ENCODE results near the gene NCAM2. TPM values are rescaled to one million over a fixed set of nuclear protein-coding genes. Genes with fewer than 3 reads are reported as not detected.

Gene NCAM2
- total RNA-seq, 4 donors from 2014 or later = 0.46 to 2.9 (median 1.3) TPM

- DNase-seq = no peak
- Histone ChIP-seq H3K36me3 (no peaks in the 10 kb centered on the region), H3K27ac (no peak overlapping the region), H3K4me1 (no peaks in the 10 kb centered on the region), H3K27me3 (no peaks in the 10 kb centered on the region), H3K4me3 (replicated peaks in 1 of 3) (no peak overlapping the region), H3K9me3 (no peaks in the 10 kb centered on the region)
- TF ChIP-seq CTCF (IDR thresholded peaks at IDR 0.05) (no peak), POLR2A (IDR thresholded peaks at IDR 0.05) (no peak)
- WGBS, 2 donors = 75 to 78% methylated on average over 3 of the region's 3 CpGs
- intact Hi-C loops (cut with DNase I) = no loop called here
Observed at GRCh38 chr21:21196087-21196486, 197.9 kb downstream of the NCAM2 start.

- H3K27ac ChIP-seq = no peak overlapping the region
- H3K4me1 ChIP-seq = no peaks in the 10 kb centered on the region
- no peaks in the 10 kb centered on the region for H3K36me3 ChIP-seq
- TF ChIP-seq POLR2A (IDR thresholded peaks at IDR 0.05) (no peak), CTCF (IDR thresholded peaks at IDR 0.05) (no peak)
- WGBS, 2 donors = 87 to 89% methylated on average over 11 of the region's 11 CpGs
- no peak overlapping the region for H3K4me3 ChIP-seq (replicated peaks in 1 of 3)
- no peak for DNase-seq
- H3K27me3 ChIP-seq = no peaks in the 10 kb centered on the region
- intact Hi-C loops (cut with DNase I) = no loop called here
- no peaks in the 10 kb centered on the region for H3K9me3 ChIP-seq
Observed at GRCh38 chr21:21196848-21197247, 198.6 kb downstream of the NCAM2 start.

GRCh38 chr21:21199342-21200102, 201.3 kb downstream of the NCAM2 start:
- TF ChIP-seq CTCF (IDR thresholded peaks at IDR 0.05) = no peak
- TF ChIP-seq POLR2A (IDR thresholded peaks at IDR 0.05) = no peak
- 82 to 83% methylated on average over 7 of the region's 7 CpGs for WGBS, 2 donors
- Histone ChIP-seq H3K4me3 (replicated peaks in 1 of 3) (no peak overlapping the region), H3K27ac (no peak overlapping the region), H3K4me1 (no peaks in the 10 kb centered on the region), H3K27me3 (no peaks in the 10 kb centered on the region), H3K36me3 (no peaks in the 10 kb centered on the region), H3K9me3 (no peaks in the 10 kb centered on the region)
- intact Hi-C loops (cut with DNase I) = no loop called here
- no peak for DNase-seq

GRCh38 chr21:21200103-21200938, 202.1 kb downstream of the NCAM2 start:
- no peak for TF ChIP-seq CTCF (IDR thresholded peaks at IDR 0.05)
- no peak for TF ChIP-seq POLR2A (IDR thresholded peaks at IDR 0.05)
- H3K27ac ChIP-seq = no peak overlapping the region

More at GRCh38 chr21:21200103-21200938, 202.1 kb downstream of the NCAM2 start:
- WGBS, 2 donors = 68 to 73% methylated on average over 6 of the region's 6 CpGs
- Histone ChIP-seq H3K36me3 (no peaks in the 10 kb centered on the region), H3K4me3 (replicated peaks in 1 of 3) (no peak overlapping the region), H3K9me3 (no peaks in the 10 kb centered on the region), H3K4me1 (no peaks in the 10 kb centered on the region), H3K27me3 (no peaks in the 10 kb centered on the region)
- intact Hi-C loops (cut with DNase I) = no loop called here
- DNase-seq = no peak

Measured in thyroid gland (tissue), 4 donors.